NCI-H69 (cell line): ENCODE results near the gene ATP6V1F.
"Not testable (repeated sequence)": the region's sequence is repeated elsewhere in the genome, so short reads cannot be mapped to it uniquely, and the experiment has no call there.

Experiments used
- DNase-seq: peaks from one replicate; lab custom pipeline; 2025; lab: John Stamatoyannopoulos, UW

Gene ATP6V1F

DNA sequence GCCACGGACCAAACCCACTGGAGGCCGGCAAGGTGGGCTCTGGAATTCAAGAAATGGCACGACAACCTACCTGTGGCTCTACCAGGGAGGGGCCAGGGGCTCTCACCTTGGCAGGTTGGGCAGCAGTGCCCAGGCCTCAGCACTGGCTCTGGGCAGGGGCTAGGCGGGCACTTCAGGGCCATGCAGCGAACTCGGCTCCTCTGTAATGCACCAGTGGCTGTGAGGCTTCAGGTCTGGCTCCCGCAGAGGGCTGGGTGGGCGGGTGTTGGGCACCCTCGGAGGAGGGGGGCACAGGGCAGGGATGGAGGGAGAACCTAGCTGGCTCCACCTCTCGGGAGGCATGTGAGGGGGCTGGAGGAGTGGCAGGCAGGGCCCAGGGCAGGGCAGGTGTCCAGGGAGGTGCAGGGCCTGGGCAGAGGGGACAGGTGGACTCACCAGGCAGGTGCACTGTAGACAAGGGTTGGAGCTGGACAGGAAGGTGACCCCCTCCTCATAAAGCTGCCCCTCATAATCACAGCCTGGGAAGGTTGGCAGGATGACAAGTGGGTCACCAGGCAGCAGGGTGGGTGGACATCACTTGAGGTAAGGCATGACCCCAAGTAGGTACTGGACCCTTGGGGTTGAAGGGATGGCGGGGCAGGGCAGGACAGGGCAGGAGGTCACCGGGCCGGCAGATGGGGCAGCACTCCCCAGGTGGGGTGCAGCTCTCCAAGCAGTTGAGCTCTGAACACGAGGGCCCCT is 41.1 kb downstream of the ATP6V1F start:
- no peak for DNase-seq

DNA sequence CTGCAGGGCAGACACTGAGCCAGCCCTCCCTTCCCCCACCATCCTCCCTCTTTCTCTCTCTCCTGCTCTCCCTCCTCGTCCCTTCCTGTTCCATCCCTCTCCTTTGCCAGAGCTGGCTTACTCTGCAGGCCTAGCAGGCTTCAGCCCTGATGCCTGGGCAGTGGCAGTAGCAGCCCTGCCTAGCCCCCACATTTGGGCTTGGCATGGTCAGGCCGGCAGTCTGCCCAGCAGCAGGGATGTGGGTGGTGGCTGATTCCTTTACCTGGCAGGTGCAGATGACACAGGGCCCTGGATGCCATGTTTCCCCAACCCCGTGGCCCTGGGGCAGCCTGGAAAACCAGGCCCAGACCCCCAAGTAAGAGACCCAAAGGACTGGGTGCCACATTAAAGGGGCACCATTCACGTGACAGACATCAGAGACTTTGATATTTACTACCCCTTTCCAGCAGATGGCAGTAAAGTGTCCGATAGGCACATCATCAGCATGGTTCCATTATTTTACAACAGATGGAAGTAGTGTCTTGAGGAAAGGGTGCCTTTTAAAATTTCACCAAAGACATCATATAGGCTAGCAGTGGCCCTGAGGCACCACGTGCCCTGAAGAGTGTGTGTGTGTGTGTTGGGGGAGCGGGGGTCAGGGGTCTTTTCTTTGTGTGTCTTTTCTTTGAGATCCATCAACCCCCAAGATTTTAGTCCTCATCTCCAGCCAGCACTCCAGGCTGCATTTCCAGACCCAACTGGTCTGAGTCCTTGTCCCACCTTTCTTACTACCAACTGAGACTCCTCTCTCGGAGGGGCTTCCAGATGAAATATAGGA is 41.9 kb downstream of the ATP6V1F start:
- peak; percentile 74 for DNase-seq

DNA sequence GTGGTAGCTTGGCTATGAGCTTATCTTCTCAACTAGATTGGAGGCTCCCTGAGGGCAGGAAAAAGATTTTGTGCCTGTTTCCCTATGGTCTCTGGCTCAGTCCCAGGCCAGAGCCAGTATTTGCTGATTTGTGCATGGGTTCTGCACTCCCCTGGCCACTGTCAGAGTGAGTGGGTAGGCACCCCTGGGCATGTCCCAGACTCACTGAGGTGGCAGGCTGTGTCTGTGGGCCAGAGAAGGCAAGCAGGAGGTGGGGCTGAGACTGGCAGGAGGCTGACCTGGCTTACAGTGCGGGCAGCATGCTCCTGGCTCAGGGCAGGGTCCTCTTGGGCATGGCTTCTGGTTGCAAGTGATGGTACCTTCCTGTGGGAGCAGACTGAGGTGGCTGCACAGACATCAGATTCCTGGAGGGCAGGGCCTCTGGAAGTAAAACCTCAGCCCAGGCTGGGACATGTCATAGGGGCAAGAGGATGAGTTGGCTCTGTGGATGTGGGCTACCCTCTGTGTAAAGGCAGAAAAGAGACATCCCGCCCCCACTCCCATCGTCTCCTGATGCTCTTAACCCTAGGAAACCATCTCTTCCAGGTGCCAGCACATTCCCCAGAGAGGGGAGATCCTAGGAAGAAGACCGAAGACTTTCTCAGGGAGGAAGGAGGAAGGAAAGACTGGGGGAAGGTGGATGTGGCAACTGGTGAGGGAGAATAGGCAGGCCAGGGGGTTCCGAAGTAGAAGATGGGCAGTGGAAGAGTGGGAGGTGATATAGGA is 43.5 kb downstream of the ATP6V1F start:
- DNase-seq = no peak

GRCh38 chr7:128906766-128907559 is 44.3 kb downstream of the ATP6V1F start:
- DNase-seq = no peak

GRCh38 chr7:128908750-128909624 is 46.3 kb downstream of the ATP6V1F start:
- no peak for DNase-seq

DNA sequence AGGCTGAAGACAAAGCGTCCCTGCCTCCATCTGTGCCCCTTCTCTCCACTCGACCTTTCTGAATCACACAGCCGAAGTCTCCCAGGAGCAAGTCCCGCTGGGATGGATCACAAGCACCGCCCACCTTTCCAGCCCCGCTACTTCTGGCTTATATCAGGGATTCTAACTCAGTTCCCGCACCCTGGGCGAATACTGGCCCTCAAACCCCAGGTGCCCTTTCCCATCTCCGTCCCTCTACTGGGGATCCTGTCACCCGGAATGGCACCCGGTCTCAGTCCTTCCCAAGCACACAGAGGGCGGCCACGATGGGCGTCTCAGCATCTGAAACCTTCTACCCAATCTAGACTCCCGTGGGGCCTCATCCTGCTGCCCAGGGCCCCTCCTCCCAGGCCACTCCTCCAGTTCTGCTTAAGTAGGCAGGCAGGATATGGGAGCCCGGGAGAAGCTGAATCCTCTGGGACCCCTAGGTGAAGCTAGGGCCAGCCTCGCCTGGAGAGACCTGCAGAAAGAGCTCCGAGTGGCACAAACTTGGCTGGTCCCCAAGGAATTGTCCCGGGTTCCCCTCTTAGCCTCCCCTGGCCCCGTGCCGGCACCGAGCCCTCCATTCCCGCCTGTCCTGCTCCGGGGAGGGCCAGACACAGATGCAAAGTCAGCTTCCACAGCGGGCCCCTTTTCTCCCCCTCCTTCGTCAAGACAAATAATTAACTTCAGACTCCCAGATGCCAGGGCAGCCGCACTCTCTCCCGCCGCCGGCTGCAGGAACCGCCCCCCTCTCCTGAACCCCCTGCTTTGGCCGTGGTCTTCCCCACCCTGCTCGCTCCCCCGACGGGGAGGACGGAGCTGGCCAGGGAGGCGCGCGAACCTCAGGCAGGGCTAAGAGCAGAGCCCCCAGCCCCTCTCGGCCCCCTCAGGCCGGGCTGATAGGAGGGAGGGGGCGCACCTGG is 47.2 kb downstream of the ATP6V1F start:
- DNase-seq = peak; percentile 83

DNA sequence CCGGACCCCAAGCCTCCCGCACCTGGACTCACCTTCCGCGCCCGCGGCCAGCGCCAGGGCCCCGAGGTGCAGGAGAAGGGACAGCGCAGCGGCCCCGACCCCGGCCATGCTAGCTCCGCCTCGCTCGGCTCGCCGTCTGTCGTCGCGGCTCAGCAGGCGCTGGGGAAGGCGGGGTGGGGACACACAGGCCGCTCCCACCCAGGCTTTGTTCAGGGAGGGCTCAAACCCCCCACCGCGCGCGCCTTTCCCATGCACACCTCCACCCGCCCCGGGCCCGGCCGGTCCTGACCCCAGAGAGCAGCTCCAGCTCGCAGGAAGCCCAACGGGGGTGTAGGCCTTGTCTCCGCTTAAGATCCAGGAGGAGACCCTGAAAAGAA is 47.9 kb downstream of the ATP6V1F start, which contains the start of gene KCP:
Gene KCP (minus strand): TSS at position 141 of the 377 bp plus-strand sequence. CDS start 33 bp downstream, at position 108.
- DNase-seq = peak; percentile 47

DNA sequence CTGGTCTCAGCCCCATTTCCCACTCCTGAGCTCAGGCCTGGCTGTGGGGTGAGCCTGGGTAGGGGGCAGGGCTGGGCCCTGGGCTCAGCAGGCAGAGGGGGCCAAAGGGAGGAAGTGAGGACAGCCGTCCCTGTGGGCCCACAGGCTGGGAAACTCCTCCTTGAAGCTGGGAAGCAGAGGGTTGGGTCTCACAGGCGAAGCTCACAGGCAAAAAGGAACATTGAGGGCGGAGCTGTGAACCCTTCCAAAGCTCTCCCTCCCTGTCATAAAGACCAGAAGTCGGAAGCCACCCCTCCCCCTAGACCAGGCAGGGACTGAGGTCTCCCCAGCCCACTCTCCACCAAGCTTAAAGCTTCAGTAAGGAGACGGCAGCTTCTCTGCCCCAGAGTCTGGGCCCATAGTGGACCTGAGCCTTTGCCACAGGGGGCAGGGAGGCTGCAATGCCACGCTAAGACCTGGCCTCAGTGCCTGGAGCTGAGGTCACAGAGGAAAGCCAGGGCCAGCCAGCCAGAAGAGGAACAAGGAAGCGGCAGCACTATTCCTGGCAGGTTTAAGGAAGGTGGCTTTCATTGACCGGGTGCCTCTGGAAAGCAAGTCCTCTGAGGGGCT is 48.9 kb downstream of the ATP6V1F start:
- peak; percentile 13 for DNase-seq

DNA sequence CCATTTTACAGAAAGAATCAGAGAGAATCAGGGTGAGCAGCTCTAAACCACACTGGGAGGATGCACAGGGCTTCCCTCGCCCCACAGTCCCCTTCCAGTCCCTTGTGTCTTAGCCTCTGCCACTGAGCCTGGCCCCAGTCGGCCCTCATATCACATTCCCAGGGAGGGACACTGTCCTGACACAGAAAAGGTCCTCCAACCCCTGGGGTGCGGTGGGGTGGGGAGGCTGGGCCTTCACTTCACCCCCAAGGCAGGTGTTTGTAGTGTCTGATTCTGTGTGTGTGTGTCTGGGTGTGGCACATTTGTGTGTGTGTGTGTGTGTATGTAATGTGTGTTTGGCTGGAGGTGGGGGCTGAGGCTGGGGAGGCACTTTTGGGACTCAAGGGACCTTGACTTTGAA is 49.6 kb downstream of the ATP6V1F start:
- no peak for DNase-seq

DNA sequence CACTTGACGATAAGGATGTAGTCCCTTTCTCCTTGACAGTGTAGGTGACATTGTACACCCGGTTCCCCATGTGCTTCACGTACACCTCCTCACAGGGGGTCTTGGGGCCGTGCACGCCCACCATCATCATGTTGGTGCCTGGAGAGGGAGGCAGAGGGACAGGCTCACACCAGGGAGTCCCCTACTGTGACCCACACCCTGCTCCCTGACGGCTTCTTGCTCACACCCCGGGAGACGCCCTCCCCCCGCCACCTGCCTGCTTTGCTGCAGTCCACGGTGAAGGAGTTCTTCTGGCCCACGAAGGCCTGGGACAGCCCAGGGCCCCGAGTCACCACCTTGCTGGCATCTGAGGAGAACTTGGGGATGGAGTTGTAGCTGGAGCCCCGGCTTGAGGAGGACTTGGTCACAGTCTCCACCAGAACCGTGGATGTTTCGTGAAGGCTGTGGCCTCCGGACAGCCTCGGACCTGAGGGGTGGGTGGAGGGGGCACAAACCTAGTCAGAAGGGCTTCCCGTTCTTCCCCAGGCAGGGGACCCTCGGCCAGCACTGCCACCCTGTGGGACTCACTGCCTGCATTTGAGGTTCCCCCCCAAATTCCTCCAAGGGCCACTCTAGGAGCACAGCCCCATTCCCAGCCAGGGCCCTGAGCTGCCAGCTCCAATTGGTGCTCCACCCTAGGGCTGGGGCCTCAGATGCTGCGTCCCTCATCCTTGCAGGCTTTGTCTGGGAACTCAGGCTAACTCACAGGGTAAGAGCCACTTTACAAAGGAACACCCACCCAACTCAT is 50.2 kb downstream of the ATP6V1F start:
- DNase-seq = not testable (repeated sequence)

- no peak for DNase-seq
Measured at GRCh38 chr7:128913870-128914565, 51.4 kb downstream of the ATP6V1F start.

- peak; percentile 17 for DNase-seq
Measured at GRCh38 chr7:128914566-128915151, 52.0 kb downstream of the ATP6V1F start.

GRCh38 chr7:128915271-128915819 is 52.7 kb downstream of the ATP6V1F start:
- no peak for DNase-seq
